ENCODE data around the gene PRKCB.

The PRKCB gene

DNA sequence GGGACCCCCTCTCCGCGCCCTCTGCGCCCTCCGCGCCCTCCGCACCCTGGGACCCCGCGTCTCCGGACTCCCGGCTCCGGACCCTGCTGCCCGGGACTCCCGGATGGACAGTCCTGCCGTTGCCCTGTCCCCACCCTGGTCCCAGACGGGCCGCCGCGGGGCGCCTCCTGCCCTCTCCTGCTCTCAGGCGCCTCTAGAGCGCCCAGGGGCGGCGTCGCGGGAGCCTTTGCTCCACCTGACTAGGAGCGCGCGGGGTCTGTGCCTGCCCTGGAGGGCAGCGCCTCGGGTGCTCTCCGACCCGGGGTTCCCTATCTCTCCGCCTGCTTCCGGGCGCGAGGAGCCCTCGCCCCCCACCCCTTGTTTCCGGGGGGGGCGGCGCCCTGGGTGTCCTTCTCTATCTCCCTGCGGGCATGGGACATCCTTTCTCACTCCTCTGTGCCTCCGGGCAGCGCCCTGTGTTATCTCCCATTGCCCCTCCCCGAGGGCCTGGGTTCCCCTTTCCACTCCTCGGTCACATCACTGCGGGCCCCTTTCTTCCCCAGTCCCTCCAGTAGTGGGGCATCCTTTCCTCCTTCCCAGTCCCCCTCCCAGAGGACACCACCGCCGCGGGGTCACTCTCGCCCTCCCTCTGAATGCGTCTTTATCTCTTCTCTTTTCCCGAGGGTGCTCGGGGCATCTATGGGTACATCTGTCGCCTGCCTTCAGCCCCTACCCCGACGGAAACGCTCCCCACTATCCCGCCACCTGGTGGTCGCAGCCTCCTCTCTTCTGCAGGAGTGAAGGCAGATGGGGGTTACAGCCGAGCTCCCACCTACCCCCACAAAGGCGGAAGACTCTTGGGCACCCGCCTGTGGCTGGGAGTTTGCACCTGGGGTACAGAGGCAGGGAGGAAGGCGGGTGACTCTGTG lies 875 bp downstream of the PRKCB start:
- no peak for DNase-seq (ENCODE audit: low spot score)

DNA sequence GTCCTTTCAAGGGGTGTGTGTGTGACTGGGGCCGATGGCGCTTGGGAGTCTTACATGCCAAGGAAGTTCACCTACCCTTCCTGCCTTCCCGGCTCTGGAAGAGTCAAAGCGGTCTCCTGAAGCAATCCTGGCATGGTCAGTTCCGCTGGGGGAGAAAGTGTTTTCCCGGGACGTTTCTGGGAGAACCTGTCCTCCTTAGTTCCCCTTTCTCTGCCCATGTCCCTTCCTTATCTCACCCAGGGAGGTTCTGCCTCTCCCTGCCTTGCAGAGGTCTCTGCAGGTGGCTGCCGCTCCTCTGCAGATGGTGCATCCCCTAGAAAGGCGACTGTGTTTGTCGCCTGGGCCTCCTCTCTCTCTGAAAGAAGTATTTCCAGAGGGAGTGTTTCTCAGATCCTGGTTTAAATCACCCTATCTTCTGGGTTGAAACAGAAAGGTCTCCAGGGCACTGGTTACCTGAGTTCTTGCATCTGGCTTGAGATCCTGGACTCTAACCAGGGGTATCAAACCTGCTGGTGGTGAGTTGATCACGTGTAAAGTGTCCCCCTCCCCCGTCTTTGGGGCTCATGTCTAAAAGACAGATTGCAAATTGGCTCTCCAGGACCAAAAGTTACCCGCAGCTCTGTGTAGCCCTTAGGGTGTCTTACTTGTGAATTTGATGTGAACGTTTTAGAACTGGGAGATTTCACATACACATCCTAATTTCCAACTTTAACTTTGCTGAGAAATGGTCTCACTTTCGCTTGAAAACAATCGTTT lies 1.9 kb downstream of the PRKCB start:
- DNase-seq (ENCODE audit: low spot score): no peak

DNA sequence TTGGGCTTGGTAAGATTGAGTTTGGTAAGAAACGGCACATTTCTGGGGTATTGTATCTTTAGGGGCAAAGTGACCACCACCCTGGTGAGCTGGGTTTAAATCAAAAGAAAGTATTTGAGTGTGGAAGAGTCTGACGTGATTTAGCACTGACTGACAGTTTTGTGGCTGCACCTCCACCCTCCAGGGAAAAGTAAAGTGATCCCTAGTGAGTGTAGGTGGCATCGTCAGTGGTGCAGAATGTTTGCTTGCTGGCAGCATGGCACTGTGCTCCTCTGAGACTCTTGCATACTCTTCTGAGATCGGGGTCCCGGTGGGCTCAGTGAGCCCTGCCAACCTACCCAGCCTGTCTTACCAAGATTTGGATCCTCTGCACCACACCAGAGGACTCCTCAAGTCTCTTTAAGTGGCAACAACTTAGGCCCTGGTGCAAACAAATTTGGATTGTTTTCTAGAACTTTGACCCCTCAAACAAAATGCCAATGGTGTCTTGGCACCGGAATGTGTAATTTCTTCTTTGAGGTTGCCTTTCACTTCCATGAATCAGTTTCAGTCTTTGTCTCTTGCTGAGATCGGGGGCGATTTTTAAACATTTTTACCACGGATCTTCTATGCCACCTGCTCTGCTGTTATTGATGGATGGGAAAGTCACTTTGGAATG lies 2.8 kb downstream of the PRKCB start:
- DNase-seq (ENCODE audit: low spot score): no peak

DNA sequence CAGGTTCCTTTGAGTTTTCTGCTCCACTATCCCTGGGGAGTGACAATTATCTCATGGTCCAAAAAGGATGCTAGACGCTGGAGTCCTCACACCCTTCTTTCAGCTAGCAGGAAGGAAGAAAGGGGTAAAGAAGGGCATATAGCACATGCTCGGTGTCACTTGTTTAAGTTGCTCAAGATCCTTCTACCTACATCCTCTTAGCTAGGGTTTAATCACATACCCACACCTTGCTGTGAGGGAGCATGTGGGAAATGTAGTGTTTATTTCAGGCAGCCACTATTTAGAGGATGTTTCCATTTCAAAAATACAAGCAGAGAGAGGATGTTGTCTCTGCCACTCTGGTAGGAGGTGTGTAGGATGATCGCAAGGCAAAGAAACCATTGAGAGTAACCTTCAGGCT lies 4.5 kb downstream of the PRKCB start:
- DNase-seq (ENCODE audit: low spot score): no peak

DNA sequence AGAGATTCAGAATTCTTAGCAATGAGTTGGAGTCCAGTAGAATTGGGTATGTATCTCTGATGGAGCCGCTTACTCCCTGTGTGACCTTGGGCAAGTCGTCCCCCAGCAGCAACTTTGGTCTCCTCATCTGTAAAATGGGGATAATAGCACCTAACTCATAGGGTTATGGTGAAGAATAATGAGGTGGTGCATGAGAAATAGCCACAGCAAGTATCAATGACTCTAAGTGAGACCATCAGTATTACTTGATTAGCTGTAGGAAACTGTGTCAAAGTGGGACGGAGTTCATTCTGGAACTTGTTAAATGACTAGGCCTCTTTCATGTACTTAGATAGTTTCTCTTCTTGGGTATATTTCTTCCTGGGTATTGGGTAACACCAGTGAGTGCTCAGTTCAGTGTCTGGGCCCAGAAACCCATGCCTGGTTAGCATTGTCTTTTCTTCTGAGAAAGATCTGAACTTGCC lies 6.4 kb downstream of the PRKCB start:
- no peak for DNase-seq (ENCODE audit: low spot score)

DNA sequence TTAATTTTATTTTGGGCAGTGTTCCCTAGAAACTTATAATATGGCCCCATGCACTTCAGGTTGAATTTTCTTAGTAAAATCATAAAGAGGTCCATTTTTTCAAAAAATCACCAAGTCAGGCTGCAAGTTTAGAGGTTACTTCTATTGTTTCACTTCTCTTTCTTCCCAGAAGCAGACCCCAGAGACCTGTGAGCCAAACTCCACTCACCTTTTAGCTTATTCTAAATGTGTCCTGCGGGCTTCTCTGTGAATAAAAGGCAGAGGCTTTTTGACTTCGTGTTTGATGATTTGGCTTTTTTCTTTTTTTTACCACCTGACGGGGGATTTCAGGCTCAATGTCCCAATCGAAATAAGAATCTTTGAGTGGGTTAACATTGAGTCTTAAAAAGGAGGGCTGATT lies 7.4 kb downstream of the PRKCB start:
- no peak for DNase-seq (ENCODE audit: low spot score)

DNA sequence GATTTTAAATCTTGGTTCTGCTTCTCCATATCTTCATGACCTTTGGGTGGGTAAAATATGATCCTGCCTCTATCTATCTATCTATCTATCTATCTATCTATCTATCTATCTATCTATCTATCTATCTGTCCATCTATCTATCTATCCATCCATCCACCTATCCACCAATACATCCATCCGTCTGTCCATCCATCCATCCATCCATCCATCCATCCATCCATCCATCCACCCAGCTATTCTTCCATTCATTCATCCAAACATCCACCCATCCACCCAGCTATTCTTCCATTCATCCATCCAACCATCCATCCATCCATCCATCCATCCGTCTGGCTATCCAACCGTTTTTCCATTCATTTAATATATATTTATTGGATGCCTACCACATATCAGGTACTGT lies 11.5 kb downstream of the PRKCB start:
- no peak for DNase-seq (ENCODE audit: low spot score)

DNA sequence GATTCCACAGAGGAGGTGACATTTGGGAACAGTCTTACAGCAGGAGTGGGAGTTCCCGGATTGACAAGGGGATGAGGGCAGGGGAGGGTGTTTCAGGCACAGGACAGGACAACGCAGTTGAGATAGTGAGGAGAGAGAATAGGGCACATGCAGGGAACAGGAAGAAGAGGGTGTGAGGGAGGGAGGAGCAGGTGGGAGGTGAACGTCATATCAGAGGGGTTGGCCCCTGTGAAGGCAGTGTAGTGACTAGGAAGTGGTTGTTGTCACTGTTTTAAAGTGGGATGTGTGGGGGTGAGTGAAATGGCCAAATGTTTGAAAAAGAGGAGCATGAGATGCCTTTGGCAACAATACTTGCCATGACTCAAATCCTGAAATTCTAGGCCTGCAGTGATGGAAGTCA lies 12.2 kb downstream of the PRKCB start:
- no peak for DNase-seq (ENCODE audit: low spot score)

DNA sequence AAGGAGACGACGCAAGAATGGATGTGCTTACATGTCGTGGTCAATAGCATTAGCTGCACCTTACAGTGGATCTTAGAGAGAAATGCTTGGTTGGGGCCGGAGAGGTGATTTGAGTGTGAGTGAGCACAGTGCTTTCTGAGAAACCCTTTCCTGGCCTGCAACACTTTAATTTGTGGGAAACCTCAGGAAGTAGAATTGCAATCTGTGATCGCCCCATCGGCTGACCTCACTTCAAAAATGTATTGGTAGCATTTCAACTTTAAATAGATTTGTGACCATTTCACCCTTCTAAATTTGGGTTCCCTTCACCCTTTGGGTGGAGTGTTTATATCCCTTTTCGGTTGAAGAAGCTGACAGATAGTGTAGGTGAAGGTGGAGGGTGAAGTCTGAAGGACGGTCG lies 13.2 kb downstream of the PRKCB start:
- DNase-seq (ENCODE audit: low spot score): no peak

DNA sequence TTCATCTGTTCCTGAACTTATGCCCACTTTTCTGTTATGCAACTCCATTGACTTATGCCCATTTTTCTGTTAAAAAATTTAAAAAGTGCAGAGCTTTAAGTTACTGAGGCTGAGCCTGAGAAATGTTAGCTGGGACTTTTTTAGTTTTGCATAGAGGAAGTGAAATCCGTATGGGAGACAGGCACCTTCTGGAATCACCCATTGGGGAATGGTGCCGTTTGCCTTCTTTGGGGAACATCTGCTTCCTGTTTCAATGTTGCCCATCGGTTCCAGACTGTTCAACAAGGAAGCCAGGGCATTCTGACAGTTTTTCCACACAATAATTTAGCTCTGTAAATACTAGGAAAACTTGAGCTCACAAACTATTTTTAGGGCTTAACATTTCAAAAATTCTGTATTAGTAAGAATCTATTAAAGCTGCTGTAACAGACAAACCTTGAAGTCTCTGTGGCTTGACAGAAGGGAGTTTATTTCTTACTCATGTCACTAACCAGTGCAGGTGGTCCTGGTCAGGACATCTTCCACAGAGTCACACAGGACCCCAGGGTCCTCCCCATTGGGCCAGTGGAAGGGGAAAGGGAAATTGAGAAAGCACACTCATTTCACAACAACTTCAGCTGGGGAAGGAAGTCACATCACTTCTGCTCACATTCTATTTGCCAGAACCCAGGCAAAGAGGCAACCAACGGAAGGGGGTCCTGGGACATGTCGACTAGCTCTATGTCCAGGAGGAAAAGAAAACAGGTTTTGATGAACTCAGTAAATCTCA lies 17.2 kb downstream of the PRKCB start:
- DNase-seq (ENCODE audit: low spot score): no peak

DNA sequence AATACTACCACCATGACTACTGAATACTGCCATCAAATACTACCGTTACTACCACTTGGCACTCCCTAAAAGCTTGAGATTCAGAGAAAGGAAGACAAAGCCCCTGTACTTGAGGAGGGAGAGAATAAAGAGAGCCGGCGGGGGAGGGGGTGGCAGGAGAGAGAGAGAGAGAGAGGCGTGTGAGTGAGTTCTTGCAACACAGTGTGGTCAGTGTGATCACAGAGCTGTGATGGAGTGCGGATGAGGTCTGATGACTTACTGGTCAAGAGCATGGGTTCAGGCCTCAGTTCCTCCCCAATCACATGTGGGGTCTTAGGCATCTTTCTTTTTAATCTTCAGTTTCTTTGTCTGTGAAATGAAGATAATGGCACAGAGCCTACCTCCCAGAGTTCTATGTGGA lies 19.2 kb downstream of the PRKCB start:
- no peak for DNase-seq (ENCODE audit: low spot score)

DNA sequence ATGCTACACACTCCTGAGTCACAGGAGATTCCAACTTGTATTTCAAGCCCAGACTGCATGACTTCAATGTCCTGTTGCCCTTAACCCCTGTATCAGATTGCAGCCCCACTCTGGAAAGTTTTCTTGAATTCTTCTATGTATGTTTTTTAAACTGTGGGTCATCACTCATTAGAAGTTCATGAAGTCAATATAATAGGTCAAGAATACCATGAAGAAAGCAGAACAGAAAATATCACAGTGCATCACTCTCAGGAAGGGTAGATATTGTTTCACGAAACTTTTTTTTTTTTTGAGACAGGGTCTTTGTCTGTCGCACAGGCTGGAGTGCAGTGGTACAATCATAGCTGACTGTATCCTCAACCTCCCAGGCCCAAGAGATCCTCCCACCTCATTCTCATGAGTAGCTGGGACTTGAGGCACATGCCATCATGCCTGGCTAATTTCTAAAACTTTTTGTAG lies 20.5 kb downstream of the PRKCB start:
- no peak for DNase-seq (ENCODE audit: low spot score)

DNA sequence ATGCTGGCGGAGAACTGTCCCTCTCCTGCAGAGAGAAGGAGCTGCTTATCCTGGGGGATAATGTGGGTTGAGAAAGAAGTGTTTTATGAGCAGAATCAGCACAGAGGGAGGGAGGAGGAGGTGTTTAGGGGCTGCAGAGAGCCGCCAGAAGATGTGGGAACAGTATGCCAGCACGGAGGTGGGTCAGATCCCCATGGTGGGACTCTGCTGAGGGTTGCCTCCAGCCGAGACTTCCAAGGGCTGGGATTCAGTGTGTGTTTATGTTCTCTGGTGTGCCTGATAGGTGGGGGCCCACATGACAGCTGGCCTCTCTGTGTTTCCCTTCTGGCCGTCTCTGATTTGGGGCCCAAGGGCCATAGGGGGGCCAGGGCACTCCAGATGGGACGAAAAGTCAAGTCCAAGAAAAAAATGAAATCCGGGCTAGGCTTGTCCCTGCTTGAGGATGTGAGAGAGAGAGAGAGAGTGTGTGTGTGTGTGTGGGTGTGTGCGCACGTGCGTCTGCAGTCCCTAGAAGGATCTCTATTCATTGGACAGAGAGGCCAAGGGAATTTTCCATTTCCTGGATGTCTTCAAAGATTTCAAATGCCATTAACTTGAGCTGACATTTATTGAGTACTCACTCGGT lies 21.6 kb downstream of the PRKCB start:
- DNase-seq (ENCODE audit: low spot score): no peak

DNA sequence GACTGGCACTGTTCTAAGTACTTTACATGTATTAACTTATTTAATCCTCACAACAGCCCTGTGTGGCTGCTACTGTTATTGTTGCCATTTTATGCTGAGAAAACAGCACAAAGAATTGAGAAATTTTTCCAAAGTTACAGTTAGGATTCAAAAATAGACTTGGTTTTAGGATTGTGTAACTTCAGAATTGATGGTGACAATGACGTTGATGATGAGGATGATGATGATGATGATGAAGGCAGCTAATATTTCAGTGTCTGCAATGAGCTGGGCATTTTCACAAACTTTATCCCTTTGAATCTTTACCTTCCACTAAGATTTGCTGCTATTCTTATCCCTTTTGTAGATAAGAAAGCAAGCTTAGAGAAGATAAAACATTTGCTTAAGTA lies 22.1 kb downstream of the PRKCB start:
- no peak for DNase-seq (ENCODE audit: low spot score)

DNA sequence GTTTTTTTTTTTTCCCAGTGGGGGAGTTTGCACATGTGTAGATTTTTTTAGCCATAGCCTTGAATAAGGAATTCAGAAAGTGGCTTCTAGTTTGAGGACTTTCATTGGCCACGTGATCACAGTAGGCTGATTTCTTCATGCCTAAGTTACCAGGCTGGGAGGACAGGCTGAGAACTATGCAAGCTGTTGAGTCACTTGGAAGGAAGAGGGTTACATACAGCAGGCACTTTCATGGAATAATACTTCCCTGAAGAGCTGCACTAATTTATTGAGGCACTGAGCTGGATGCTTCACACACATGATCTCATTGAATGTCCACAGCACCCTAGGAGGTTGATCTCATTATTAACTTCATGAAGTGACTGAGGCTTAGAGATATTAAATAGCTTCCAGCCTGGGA lies 22.8 kb downstream of the PRKCB start:
- DNase-seq (ENCODE audit: low spot score): no peak

DNA sequence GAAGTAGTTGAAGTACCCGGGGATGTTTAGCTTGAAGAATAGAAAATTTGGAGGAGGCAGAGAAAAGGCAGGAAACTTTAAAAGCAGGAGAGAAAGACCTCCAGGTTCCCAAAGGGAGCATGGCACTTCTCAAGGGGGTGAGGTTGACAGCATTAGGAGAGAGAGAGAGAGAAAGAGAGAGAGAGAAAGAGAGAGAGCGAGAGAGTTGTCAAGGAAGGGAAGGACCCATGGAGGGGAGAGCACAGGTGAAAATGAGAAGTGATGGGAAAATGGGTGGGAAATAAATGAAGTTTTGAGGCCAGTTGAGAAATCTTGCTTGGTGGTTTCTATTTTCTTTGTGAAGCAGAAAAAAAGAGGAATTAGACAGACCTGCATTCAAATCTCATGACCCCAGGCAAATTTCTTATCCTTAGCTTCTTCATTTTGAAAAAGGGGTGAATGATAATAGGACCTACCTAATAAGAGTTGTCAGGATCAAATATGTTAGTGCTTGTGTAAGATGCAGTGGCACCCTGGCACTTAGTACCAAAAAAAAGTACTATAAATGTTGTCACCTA lies 24.0 kb downstream of the PRKCB start:
- DNase-seq (ENCODE audit: low spot score): no peak

DNA sequence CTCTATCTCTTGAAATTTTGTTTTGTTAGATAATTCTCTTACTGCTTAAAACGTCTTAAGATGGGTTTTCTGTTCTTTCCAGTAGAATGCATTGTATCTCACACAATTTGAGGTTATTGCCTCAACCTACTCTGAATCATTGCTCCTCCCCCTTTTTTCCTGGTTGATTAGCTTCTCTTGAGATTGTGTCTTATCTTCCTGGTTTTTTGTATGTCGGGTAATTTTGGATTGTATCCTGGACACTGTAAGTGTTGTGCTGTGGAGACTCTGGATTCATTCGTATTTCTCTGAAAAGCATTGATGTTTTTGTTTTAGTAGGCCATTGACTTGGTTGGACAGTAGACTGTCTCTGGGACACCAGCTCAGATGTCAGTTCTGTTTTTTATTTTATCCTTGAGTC lies 26.1 kb downstream of the PRKCB start:
- no peak for DNase-seq (ENCODE audit: low spot score)

DNA sequence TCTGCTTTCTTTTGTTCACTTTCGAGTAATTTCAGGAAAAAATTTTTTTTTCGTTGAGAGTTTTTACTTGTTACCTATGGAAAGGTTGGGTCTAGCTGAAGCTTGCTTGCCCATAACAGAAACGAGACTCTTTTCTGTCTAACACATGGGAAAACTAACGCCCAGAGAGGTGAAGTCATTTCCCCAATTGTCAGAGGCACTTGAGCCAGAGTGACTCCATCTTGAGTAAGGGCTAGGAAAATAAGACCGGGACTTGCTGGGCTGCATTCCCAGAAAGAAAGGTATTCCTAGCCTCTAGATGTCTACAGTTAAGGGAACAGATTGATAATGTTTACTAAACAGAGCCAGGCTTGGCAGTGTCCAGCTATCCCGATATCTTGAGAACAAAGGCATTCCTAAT lies 26.8 kb downstream of the PRKCB start:
- no peak for DNase-seq (ENCODE audit: low spot score)

DNA sequence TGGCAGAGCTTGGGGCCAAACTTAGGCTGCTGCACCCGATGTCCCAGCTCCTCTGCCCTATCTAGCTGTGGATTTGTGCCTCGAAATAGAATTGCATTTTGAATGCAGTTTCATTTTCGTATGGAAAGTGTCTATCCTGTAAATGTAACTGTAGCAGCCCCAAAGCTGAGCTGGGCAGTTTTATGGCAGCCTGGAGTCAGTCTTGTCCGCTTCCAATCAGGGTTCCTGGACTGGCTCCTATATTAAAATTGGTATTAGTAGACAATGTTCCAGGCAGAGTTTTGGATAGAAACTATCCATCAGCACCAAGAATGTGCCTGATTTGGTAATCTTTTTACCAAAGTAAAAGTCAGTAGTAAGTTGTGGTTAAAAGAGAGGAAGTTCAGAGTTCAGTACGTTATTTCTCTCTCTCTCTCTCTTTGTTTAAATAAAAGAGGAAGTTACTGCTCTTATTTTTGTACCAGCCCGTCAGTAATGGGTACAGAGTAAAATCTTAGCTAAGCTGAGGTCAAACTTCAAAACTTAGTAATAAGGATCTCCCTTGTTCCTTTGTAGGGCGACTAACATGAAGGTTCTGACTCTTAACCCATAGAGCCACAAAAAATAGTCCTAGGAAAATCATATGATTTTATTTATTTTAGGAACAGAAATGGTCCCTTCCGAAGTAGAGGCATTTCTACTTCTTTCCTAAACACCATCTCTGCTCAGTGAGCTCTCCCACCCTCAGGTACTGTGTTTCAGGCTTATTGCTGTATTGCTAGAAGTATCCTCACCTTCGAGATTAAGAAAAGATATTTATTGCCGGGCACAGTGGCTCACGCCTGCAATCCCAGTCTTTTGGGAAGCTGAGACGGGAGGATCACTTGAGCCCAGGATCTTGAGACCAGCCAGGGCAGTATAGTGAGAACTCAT lies 28.0 kb downstream of the PRKCB start:
- DNase-seq (ENCODE audit: low spot score): no peak

DNA sequence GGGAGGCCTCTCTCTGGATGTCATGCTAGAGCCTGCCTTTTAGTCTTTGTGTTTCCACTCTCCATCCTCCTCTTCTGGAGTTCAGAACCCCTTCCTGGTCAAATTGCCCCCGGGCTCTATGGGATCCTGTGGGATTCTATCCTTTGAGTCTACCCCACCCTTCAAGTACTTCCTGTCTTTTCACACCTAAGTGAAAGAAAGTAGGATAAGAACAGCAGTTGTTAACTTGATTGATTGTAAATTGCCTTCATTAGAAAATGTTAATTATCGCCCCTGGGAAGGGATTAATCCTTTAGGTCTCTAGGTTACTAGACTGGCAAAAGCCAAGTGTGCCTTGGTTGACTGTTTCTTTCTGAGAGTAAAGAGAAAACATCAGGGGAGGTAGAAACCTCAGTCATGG lies 30.1 kb downstream of the PRKCB start:
- no peak for DNase-seq (ENCODE audit: low spot score)

Data from COLO829 (cell line).